ENCODE measurements around the gene CSNK1E. TPM values are rescaled to one million over a fixed set of nuclear protein-coding genes. Genes with fewer than 3 reads are reported as not detected.

CSNK1E gene
- total RNA-seq, 4 donors from 2014 or later: 84.5 to 164 (median 112) TPM

- no peak for TF ChIP-seq CTCF (IDR thresholded peaks at IDR 0.05)
- DNase-seq (ENCODE audit: low spot score): no peak
- ATAC-seq (ENCODE audit: low FRiP score): no peak
Measured at GRCh38 chr22:38262051-38262795, 55.0 kb downstream of the CSNK1E start.

GRCh38 chr22:38260761-38261681 lies 56.2 kb downstream of the CSNK1E start:
- ATAC-seq (ENCODE audit: low FRiP score): no peak
- no peak for TF ChIP-seq CTCF (IDR thresholded peaks at IDR 0.05)
- DNase-seq (ENCODE audit: low spot score): no peak

GRCh38 chr22:38259370-38259769 lies 57.9 kb downstream of the CSNK1E start:
- no peak for TF ChIP-seq CTCF (IDR thresholded peaks at IDR 0.05)
- no peak for DNase-seq (ENCODE audit: low spot score)
- no peak for ATAC-seq (ENCODE audit: low FRiP score)

- DNase-seq (ENCODE audit: low spot score): no peak
- ATAC-seq (ENCODE audit: low FRiP score): no peak
- no peak for TF ChIP-seq CTCF (IDR thresholded peaks at IDR 0.05)
Measured at GRCh38 chr22:38258895-38259294, 58.3 kb downstream of the CSNK1E start.

GRCh38 chr22:38257650-38258250 lies 59.5 kb downstream of the CSNK1E start:
- TF ChIP-seq CTCF (IDR thresholded peaks at IDR 0.05): no peak
- DNase-seq (ENCODE audit: low spot score) (no peak), ATAC-seq (ENCODE audit: low FRiP score) (no peak)

- DNase-seq (ENCODE audit: low spot score) (no peak), ATAC-seq (ENCODE audit: low FRiP score) (no peak)
- TF ChIP-seq CTCF (IDR thresholded peaks at IDR 0.05): no peak
Measured at GRCh38 chr22:38257181-38257580, 60.1 kb downstream of the CSNK1E start.

All from omental fat pad (tissue), 4 donors.